Tibial nerve (tissue), 4 donors: ENCODE data around the gene GAP43. TPM values are rescaled to one million over a fixed set of nuclear protein-coding genes. Genes with fewer than 3 reads are reported as not detected.

Experiments
- DNase-seq, 2 donors: peaks; one replicate each; pipeline ENCODE4 v3.0.0-alpha.2; 2019; ENCODE audit warnings: low spot score in 2 of 2
- H3K27ac ChIP-seq, 4 donors: fragments of 200-600 bp; sonication (generic) in 3 of 4; one replicate each; pipeline ENCODE4 v1.5.1; 2017 to 2019; ENCODE audit warnings: mild to moderate bottlenecking in 1 of 4
- H3K27me3 ChIP-seq, 2 donors: fragments of 200-600 bp; sonication (generic) in 1 of 2; one replicate each; pipeline versions ENCODE4 v1.5.1 to v1.6.0; 2017 to 2019
- H3K36me3 ChIP-seq, 3 donors: fragments of 200-600 bp; sonication (generic); one replicate each; pipeline ENCODE4 v1.5.1; 2018 to 2019
- H3K4me1 ChIP-seq, 4 donors: fragments of 200-600 bp; sonication (generic) in 3 of 4; one replicate each; pipeline ENCODE4 v1.5.1; 2017 to 2019
- H3K4me3 ChIP-seq, 4 donors: fragments of 200-600 bp; sonication (generic) in 3 of 4; one replicate each; pipeline ENCODE4 v1.5.1; 2017 to 2019; ENCODE audit warnings: mild to moderate bottlenecking in 1 of 4, moderate library complexity in 1 of 4
- H3K9me3 ChIP-seq, 4 donors: fragments of 200-600 bp; sonication (generic) in 3 of 4; one replicate each; pipeline ENCODE4 v1.5.1; 2017 to 2019
- CTCF ChIP-seq, 5 experiments: fragments of 200-600 bp in 3 of 5; fragments of 450-650 bp in 2 of 5; sonication (generic) in 3 of 5; IDR thresholded peaks; one replicate each; pipeline ENCODE4 v1.5.1; 2016 to 2019; ENCODE audit warnings: antibody characterized with exemption in 5 of 5, mild to moderate bottlenecking in 3 of 5, moderate library complexity in 2 of 5
- EP300 ChIP-seq, 2 donors: sonication (generic); formaldehyde crosslinking; IDR thresholded peaks; one replicate each; pipeline ENCODE4 v1.6.1; 2017; ENCODE audit warnings: antibody characterized with exemption in 2 of 2, mild to moderate bottlenecking in 1 of 2
- POLR2A ChIP-seq, 2 donors: fragments of 450-650 bp; IDR thresholded peaks; one replicate each; pipeline ENCODE4 v1.6.1; 2017; ENCODE audit warnings: antibody characterized with exemption in 2 of 2, mild to moderate bottlenecking in 2 of 2, moderate library complexity in 2 of 2
- WGBS, 2 donors: methylation state at CpG; one replicate each; pipeline ENCODE4 v1.1.5; 2018; 5-methylcytosine and 5-hydroxymethylcytosine counted together
- total RNA-seq, 4 donors: library from RNA; depleted of rRNA; stranded (reverse); fragments of >200 nt; gene quantifications; one replicate each; pipeline ENCODE4 v1.1.0, GENCODE V29; 2016

Gene GAP43
- total RNA-seq, 4 donors from 2014 or later, result 2.4 to 15.3 (median 6.0) TPM

GRCh38 chr3:115595611-115596275 is 27.6 kb upstream of the GAP43 start:
- WGBS, 2 donors, result 90 to 98% methylated on average over 2 of the region's 2 CpGs
- no peak for TF ChIP-seq POLR2A (IDR thresholded peaks at IDR 0.05)
- TF ChIP-seq CTCF (IDR thresholded peaks at IDR 0.05), result no peak
- TF ChIP-seq EP300 (IDR thresholded peaks at IDR 0.05), result no peak
- no peaks in the 10 kb centered on the region for H3K27me3 ChIP-seq

GRCh38 chr3:115598216-115598615 is 25.1 kb upstream of the GAP43 start:
- H3K9me3 ChIP-seq, result peaks cover 0 to 13% (median 3%) of the 10 kb centered on the region in 4 donors
- H3K4me1 ChIP-seq, result no peaks in the 10 kb centered on the region
- no peak overlapping the region for H3K27ac ChIP-seq
- DNase-seq, result no peak
- H3K4me3 ChIP-seq, result no peak overlapping the region
- H3K36me3 ChIP-seq, result no peaks in the 10 kb centered on the region
- no peaks in the 10 kb centered on the region for H3K27me3 ChIP-seq
- TF ChIP-seq CTCF (IDR thresholded peaks at IDR 0.05) (no peak), EP300 (IDR thresholded peaks at IDR 0.05) (no peak), POLR2A (IDR thresholded peaks at IDR 0.05) (no peak)

More at GRCh38 chr3:115595611-115596275, 27.6 kb upstream of the GAP43 start:
- no peak for DNase-seq
- Histone ChIP-seq H3K27ac (no peak overlapping the region), H3K4me3 (no peak overlapping the region), H3K9me3 (peaks cover 0 to 13% (median 3%) of the 10 kb centered on the region in 4 donors), H3K36me3 (no peaks in the 10 kb centered on the region), H3K4me1 (no peaks in the 10 kb centered on the region)

DNA sequence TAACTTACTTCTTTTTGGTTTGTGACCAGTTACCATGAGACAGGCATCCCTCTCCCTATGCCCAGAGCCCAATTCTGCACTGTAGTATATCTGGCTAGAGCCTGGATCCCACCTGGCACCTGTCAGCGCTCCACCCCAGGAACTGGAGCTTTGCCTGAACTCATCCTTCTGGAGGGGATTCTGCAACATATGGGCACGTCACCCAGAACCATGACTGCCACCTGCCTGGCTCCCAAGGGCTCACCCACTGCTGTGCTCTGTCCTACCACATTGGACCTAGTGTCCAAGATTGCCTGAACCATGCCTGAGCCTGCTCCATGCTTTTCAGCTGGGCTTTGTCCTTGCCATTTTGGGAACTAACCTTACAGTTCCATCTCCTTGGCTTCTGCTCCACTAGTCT is 21.1 kb upstream of the GAP43 start:
- 96 to 100% methylated on average over 2 of the region's 2 CpGs for WGBS, 2 donors
- no peak for TF ChIP-seq EP300 (IDR thresholded peaks at IDR 0.05)
- TF ChIP-seq CTCF (IDR thresholded peaks at IDR 0.05), result no peak
- TF ChIP-seq POLR2A (IDR thresholded peaks at IDR 0.05), result no peak
- Histone ChIP-seq H3K4me3 (no peak overlapping the region), H3K27me3 (no peaks in the 10 kb centered on the region), H3K4me1 (no peaks in the 10 kb centered on the region), H3K9me3 (no peaks in the 10 kb centered on the region), H3K36me3 (no peaks in the 10 kb centered on the region), H3K27ac (no peak overlapping the region)
- no peak for DNase-seq

- H3K4me3 ChIP-seq, result no peak overlapping the region
- no peak for DNase-seq
- TF ChIP-seq CTCF (IDR thresholded peaks at IDR 0.05) (no peak), POLR2A (IDR thresholded peaks at IDR 0.05) (no peak), EP300 (IDR thresholded peaks at IDR 0.05) (no peak)
- H3K36me3 ChIP-seq, result no peaks in the 10 kb centered on the region
- no peaks in the 10 kb centered on the region for H3K9me3 ChIP-seq
- WGBS, 2 donors, result 72 to 89% methylated on average over 3 of the region's 3 CpGs
- no peaks in the 10 kb centered on the region for H3K27me3 ChIP-seq
- no peak overlapping the region for H3K27ac ChIP-seq
- H3K4me1 ChIP-seq, result no peaks in the 10 kb centered on the region
Observed at GRCh38 chr3:115611630-115612029, 11.7 kb upstream of the GAP43 start.

DNA sequence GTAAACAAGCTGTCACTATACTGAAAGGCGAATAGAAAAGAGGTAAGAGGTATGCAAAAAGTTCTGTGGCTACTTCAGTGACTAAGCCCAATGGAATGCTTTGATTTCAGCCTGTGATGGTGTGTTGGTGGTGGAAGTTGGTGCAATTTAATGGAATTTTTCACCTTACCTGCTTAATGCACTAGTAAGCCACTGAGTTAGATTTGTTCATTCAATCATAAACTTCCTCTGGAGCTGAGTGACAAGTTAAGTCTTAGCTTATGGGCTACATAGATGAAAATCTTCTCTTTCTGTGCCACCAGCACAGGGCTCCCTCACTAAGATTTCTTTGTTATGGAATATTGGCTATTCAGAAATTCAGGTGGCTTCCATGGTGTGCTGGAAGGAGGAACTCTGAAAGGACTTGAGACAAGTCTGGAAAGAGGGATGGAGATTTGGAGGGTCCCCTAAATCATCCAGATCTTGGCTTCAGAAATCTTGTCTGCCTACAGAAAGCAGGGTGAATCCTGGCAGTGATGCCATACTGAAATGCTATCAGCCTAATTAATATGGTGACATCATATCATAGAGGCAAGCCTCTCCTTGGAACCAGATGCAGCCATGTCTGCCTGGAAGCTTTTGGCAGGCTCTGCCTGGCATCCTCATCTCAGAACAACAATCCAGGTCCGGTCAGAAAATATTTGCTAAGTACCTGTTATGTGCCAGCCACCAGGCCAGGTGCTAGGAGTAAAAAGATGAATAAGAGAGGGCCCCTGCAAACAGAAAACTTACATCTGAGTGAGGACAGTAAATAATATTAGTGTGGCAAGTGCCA is 8.1 kb upstream of the GAP43 start:
- DNase-seq, result no peak
- no peaks in the 10 kb centered on the region for H3K9me3 ChIP-seq
- WGBS, 2 donors, result 95 to 100% methylated on average over 2 of the region's 2 CpGs
- H3K4me3 ChIP-seq, result no peak overlapping the region
- no peaks in the 10 kb centered on the region for H3K27me3 ChIP-seq
- no peak for TF ChIP-seq CTCF (IDR thresholded peaks at IDR 0.05)
- TF ChIP-seq POLR2A (IDR thresholded peaks at IDR 0.05), result no peak
- TF ChIP-seq EP300 (IDR thresholded peaks at IDR 0.05), result no peak
- no peaks in the 10 kb centered on the region for H3K36me3 ChIP-seq
- H3K27ac ChIP-seq, result no peak overlapping the region
- no peaks in the 10 kb centered on the region for H3K4me1 ChIP-seq
